GM06990 (cell line): ENCODE results near the gene TINAGL1.

Experiments
- DNase-seq: peaks from one replicate; pipeline ENCODE4 v3.0.0-alpha.2; 2011; ENCODE audit not compliant: insufficient read length; ENCODE audit errors: extremely low read depth
- H3K27me3 ChIP-seq: replicated peaks from 2 replicates; pipeline ENCODE4 v1.6.0; 2011; ENCODE audit warnings: low read length; ENCODE audit not compliant: control insufficient read depth, insufficient read depth
- H3K36me3 ChIP-seq: 2 replicates; pipeline ENCODE4 v1.5.1; 2011; ENCODE audit warnings: low read length; ENCODE audit not compliant: control insufficient read depth, insufficient read depth
- H3K4me3 ChIP-seq: replicated peaks from 2 replicates; pipeline ENCODE4 v1.5.1; 2011; ENCODE audit warnings: low read depth, mild to moderate bottlenecking, control low read depth, low read length
- TF ChIP-seq, protein P1 (sequence below): IDR thresholded peaks from 2 replicates; pipeline ENCODE4 v1.5.1; 2011; ENCODE audit warnings: low read length, control low read depth, mild to moderate bottlenecking, inconsistent platforms; ENCODE audit not compliant: insufficient read depth, poor library complexity, severe bottlenecking

The TINAGL1 gene, protein sequence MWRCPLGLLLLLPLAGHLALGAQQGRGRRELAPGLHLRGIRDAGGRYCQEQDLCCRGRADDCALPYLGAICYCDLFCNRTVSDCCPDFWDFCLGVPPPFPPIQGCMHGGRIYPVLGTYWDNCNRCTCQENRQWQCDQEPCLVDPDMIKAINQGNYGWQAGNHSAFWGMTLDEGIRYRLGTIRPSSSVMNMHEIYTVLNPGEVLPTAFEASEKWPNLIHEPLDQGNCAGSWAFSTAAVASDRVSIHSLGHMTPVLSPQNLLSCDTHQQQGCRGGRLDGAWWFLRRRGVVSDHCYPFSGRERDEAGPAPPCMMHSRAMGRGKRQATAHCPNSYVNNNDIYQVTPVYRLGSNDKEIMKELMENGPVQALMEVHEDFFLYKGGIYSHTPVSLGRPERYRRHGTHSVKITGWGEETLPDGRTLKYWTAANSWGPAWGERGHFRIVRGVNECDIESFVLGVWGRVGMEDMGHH

DNA sequence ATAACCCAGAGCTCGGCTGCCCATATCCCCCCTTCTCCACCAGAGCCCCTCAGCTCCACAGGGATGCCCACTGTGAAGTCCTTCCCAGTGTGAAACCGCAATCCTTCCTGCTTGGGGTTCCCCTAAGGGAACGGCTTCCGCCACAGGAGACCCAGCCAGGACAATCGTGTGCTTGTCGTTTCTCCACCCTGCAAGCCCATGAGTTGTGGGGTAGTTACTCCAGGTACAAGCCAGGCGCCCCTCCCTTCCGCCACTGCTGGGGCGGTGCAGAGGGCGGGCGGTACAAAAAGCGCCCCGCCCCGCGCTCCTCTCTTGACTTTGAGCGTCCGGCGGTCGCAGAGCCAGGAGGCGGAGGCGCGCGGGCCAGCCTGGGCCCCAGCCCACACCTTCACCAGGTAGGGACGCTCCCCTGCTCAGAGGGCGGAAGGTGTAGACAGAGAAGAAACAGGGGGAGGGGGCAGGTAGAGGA is at the start of gene TINAGL1:
Gene TINAGL1, plus strand, starts transcription at position 315 of the 469 bp plus-strand sequence. CDS start 634 bp downstream, outside the sequence.
- H3K27me3 ChIP-seq = peaks cover 3% of the 10 kb centered on the region; the same call in 1 of the 2 replicates
- DNase-seq = no peak

DNA sequence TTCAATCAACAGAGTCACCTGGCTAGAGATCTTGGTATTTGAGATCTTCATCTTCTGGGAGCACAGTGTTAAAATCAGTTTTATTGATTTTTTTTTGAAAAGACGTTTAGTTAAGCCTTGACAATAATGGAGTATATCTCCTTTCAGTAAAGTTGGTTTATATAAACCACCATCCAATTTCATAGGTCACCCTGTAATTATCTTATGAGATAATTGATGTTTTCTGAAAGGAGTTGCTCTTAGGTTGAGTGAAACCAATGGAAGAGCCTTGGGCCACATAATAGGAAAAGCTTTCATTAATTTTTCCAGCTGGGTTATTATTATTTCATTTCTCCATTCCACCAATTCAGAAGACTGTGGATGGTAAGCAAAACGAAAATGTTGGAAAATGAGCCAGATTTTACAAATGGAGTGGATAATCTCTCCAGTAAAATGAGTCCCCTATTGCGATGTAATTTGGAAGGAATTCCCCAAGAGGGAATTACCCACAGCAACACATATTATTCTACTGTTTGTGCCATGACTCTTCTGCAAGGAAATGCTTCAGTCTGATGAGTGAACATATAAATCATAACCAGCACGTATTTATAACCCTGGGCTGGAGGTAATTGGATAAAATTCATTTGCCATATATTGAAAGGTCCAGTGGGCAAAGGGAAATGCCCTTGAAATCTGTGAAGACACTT is 46.2 kb upstream of the TINAGL1 start:
- TF ChIP-seq, protein P1, sequence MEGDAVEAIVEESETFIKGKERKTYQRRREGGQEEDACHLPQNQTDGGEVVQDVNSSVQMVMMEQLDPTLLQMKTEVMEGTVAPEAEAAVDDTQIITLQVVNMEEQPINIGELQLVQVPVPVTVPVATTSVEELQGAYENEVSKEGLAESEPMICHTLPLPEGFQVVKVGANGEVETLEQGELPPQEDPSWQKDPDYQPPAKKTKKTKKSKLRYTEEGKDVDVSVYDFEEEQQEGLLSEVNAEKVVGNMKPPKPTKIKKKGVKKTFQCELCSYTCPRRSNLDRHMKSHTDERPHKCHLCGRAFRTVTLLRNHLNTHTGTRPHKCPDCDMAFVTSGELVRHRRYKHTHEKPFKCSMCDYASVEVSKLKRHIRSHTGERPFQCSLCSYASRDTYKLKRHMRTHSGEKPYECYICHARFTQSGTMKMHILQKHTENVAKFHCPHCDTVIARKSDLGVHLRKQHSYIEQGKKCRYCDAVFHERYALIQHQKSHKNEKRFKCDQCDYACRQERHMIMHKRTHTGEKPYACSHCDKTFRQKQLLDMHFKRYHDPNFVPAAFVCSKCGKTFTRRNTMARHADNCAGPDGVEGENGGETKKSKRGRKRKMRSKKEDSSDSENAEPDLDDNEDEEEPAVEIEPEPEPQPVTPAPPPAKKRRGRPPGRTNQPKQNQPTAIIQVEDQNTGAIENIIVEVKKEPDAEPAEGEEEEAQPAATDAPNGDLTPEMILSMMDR = no peak
- no peak for DNase-seq
- Histone ChIP-seq H3K36me3 (no peaks in the 10 kb centered on the region), H3K4me3 (no peak overlapping the region), H3K27me3 (no peaks in the 10 kb centered on the region)

More for the DNA sequence above, at the start of gene TINAGL1:
- H3K4me3 ChIP-seq = no peak within 1 kb of the TSS
- H3K36me3 ChIP-seq = no peaks in the 10 kb centered on the region
- TF ChIP-seq, protein P1 = no peak

DNA sequence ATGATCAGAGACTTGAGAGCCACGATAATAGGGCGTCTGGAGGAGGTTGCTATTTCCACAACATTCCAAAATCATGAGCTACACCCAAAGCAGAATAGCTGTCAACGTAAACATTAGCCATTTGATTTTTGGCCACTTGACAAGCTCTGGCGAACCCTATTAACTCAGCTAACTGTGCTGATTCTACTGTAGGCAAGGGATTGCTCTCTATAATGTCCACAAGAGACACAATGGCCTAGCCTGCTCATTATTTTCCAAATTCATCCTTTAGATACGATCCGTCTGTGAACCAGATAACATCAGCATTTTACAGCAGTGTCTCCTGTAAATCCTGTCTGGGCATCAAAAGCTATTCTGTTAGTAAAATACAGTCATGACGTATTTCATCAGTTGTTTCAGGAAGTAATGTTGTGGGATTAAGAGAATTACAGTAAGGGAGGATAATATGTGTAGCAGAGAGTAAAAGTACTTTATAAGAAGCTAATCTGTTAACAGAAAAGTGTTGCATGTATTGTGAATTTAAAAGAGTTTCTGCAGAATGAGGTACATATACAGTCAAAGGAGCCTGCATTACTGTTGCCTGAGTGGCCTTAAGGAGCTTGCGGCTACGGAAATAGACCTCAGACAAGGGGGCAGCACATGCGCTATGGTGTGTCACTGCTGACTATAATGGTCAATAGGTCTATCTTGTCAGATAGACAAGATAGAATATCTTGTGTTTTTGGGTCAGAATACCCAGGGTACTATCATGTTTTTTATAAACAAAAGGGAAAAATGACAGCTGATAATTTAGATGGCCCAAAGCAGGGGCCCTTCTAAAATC is 44.9 kb upstream of the TINAGL1 start:
- Histone ChIP-seq H3K36me3 (no peaks in the 10 kb centered on the region), H3K4me3 (no peak overlapping the region), H3K27me3 (no peaks in the 10 kb centered on the region)
- DNase-seq = no peak
- TF ChIP-seq, protein P1 = no peak

DNA sequence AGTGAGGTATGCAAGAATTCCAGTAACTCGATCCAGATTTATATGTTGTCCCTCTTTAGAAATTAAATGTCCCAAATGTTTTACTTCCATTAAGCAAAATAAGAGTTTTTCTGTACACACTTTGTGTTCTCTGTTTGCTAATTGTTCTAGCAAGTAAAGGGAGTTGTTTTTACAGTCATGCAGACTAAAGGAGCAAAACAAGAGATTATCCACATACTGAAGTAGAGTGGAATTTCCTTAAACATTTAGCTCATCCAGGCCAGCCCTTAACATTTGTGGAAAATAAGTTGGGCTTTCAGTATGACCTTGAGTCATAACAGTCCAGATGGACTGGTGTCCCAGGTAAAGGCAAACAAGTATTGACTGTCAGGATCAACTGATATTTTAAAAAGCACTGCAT is 44.1 kb upstream of the TINAGL1 start:
- no peaks in the 10 kb centered on the region for H3K27me3 ChIP-seq
- no peak for DNase-seq
- TF ChIP-seq, protein P1 = no peak
- no peaks in the 10 kb centered on the region for H3K36me3 ChIP-seq
- H3K4me3 ChIP-seq = no peak overlapping the region

DNA sequence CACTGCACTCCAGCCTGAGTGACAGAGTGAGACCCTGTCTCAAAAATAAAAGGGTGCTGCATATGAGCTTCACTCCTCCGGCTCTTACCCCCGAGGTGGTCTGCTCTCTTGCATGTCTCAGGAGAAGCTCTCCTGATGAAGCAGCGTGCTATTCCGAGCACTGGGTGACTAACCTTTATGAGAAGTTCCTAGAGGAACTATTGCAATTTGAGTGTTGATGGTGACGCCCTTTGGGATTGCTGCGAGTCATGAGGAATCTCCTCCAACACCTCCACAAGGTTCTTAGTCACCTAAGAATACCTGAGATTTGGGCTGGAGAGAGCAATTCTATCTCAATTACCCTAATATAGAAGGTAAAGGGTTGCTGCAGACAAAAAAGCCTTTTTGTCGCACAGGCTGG is 40.8 kb upstream of the TINAGL1 start:
- no peak overlapping the region for H3K4me3 ChIP-seq
- H3K27me3 ChIP-seq = no peaks in the 10 kb centered on the region
- H3K36me3 ChIP-seq = no peaks in the 10 kb centered on the region
- DNase-seq = no peak
- TF ChIP-seq, protein P1 = no peak
